Vagina (tissue), 2 donors: ENCODE measurements around the gene QARS1. TPM values are rescaled to one million over a fixed set of nuclear protein-coding genes. Genes with fewer than 3 reads are reported as not detected.
A peak's percentile ranks its signal among the peaks of the same experiment; 100 is the strongest.

Source experiments
- DNase-seq, 2 donors: peaks; one replicate each; pipeline ENCODE4 v3.0.0-alpha.2; 2017; ENCODE audit errors: extremely low spot score in 2 of 2
- H3K27ac ChIP-seq: fragments of 200-600 bp; sonication (generic); one replicate; pipeline ENCODE4 v1.5.1; 2019
- H3K27me3 ChIP-seq: fragments of 200-600 bp; sonication (generic); one replicate; pipeline ENCODE4 v1.5.1; 2019
- H3K36me3 ChIP-seq, 2 donors: fragments of 200-600 bp; sonication (generic); one replicate each; pipeline ENCODE4 v1.5.1; 2017 to 2019
- H3K4me1 ChIP-seq: fragments of 200-600 bp; sonication (generic); one replicate; pipeline ENCODE4 v1.5.1; 2019
- H3K4me3 ChIP-seq, 2 donors: fragments of 200-600 bp; sonication (generic); 1 replicate in 1 of 2; 2 replicates in 1 of 2; pipeline ENCODE4 v1.5.1; 2016 to 2019
- H3K9me3 ChIP-seq: fragments of 200-600 bp; sonication (generic); one replicate; pipeline ENCODE4 v1.5.1; 2019
- POLR2A ChIP-seq, 2 donors: fragments of 450-650 bp; IDR thresholded peaks; one replicate each; pipeline ENCODE4 v1.6.1; 2017; ENCODE audit warnings: antibody characterized with exemption in 2 of 2, mild to moderate bottlenecking in 2 of 2, moderate library complexity in 2 of 2
- POLR2AphosphoS5 ChIP-seq, 2 donors: sonication (generic); formaldehyde crosslinking; IDR thresholded peaks; one replicate each; pipeline ENCODE4 v1.9.0; 2017; ENCODE audit warnings: antibody characterized with exemption in 2 of 2, mild to moderate bottlenecking in 2 of 2, low read depth in 1 of 2; ENCODE audit not compliant: insufficient read depth in 1 of 2
- intact Hi-C: fragments of 100-400 bp; cut with DNase I; formaldehyde crosslinking; loops from one replicate; pipeline ENCODE4 v1.15.1; 2023
- total RNA-seq: library from RNA; depleted of rRNA; stranded (reverse); fragments of >200 nt; gene quantifications from one replicate; pipeline ENCODE4 v1.2.3, GENCODE V29; 2016
- TF ChIP-seq, protein P1 (sequence below), 3 experiments: fragments of 450-650 bp in 2 of 3; fragments of 200-600 bp in 1 of 3; sonication (generic) in 1 of 3; IDR thresholded peaks; one replicate each; pipeline ENCODE4 v1.5.1; 2017 to 2019; ENCODE audit warnings: antibody characterized with exemption in 3 of 3, mild to moderate bottlenecking in 2 of 3, moderate library complexity in 2 of 3

Gene QARS1
- total RNA-seq, 1 donor from 2014 or later = 223 TPM

DNA sequence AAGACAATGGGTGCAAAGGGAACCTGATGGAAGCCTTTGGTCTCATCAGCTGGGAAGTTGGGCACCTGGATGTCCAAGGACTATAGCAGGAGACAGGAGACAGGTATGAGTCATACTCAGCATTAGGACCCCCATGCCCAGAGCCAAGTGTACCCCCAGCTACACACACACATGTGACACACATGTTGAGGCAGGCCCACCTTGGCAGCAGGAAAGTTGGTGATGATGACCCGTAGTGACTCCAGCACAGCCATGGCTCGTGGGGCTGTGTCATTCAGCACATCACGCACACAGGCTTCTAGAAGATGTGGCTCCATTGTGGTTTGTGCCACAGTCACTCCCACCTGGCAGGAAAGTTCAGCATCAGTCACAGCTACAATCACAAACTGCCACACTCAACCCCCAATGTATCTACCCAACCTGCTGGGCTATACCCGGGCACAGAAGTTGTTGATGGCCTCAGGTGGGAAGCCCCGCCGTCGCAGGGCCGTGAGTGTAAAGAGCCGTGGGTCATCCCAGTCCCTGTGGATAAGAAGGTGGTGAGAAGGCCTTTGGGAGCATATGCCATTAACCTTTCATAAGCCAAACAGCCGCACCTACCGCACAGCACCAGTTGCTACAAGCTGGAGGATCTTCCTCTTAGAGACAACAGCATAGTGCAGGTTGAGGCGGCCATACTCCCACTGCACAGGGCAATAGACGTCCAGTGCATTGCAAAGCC, 5.5 kb downstream of the QARS1 start:
- intact Hi-C loops = no loop called here

DNA sequence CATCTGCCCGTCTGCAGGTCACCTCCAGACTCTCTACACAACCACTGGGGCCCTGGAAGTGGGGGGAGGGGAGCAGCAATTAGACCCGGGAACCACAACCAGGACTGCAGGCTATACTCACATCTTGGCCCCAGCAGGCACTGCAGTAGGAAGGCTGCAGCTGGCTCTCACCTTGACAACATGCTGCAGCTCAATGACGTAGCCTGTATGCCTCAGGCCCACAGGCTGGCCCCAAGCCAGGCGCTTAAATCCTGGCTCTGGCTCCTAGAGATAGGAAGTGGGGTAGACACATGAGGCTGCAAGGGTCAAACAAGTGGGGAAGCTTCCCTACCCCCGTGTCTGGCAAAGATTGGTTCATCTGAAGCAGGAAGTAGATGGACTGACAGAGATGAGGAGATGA, 6.1 kb downstream of the QARS1 start:
- Histone ChIP-seq H3K36me3 (peaks cover 0 to 57% of the 10 kb centered on the region in 2 donors), H3K27me3 (no peaks in the 10 kb centered on the region), H3K9me3 (no peaks in the 10 kb centered on the region), H3K27ac (no peak overlapping the region), H3K4me1 (peaks cover 12% of the 10 kb centered on the region), H3K4me3 (no peak overlapping the region)
- no peak for DNase-seq
- no peak for TF ChIP-seq POLR2AphosphoS5 (IDR thresholded peaks at IDR 0.05; ENCODE audit: insufficient read depth in 1 of 2, low read depth in 1 of 2)
- no peak for TF ChIP-seq POLR2A (IDR thresholded peaks at IDR 0.05)
- TF ChIP-seq, protein P1, sequence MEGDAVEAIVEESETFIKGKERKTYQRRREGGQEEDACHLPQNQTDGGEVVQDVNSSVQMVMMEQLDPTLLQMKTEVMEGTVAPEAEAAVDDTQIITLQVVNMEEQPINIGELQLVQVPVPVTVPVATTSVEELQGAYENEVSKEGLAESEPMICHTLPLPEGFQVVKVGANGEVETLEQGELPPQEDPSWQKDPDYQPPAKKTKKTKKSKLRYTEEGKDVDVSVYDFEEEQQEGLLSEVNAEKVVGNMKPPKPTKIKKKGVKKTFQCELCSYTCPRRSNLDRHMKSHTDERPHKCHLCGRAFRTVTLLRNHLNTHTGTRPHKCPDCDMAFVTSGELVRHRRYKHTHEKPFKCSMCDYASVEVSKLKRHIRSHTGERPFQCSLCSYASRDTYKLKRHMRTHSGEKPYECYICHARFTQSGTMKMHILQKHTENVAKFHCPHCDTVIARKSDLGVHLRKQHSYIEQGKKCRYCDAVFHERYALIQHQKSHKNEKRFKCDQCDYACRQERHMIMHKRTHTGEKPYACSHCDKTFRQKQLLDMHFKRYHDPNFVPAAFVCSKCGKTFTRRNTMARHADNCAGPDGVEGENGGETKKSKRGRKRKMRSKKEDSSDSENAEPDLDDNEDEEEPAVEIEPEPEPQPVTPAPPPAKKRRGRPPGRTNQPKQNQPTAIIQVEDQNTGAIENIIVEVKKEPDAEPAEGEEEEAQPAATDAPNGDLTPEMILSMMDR (IDR thresholded peaks at IDR 0.05) = no peak
- intact Hi-C loops = no loop called here

More for the DNA sequence above, 5.5 kb downstream of the QARS1 start:
- Histone ChIP-seq H3K9me3 (no peaks in the 10 kb centered on the region), H3K36me3 (peaks cover 0 to 57% of the 10 kb centered on the region in 2 donors), H3K4me3 (no peak overlapping the region), H3K4me1 (peaks cover 18% of the 10 kb centered on the region), H3K27me3 (no peaks in the 10 kb centered on the region), H3K27ac (no peak overlapping the region)
- DNase-seq = no peak
- no peak for TF ChIP-seq POLR2A (IDR thresholded peaks at IDR 0.05)
- no peak for TF ChIP-seq POLR2AphosphoS5 (IDR thresholded peaks at IDR 0.05; ENCODE audit: insufficient read depth in 1 of 2, low read depth in 1 of 2)
- TF ChIP-seq, protein P1 (IDR thresholded peaks at IDR 0.05) = no peak

DNA sequence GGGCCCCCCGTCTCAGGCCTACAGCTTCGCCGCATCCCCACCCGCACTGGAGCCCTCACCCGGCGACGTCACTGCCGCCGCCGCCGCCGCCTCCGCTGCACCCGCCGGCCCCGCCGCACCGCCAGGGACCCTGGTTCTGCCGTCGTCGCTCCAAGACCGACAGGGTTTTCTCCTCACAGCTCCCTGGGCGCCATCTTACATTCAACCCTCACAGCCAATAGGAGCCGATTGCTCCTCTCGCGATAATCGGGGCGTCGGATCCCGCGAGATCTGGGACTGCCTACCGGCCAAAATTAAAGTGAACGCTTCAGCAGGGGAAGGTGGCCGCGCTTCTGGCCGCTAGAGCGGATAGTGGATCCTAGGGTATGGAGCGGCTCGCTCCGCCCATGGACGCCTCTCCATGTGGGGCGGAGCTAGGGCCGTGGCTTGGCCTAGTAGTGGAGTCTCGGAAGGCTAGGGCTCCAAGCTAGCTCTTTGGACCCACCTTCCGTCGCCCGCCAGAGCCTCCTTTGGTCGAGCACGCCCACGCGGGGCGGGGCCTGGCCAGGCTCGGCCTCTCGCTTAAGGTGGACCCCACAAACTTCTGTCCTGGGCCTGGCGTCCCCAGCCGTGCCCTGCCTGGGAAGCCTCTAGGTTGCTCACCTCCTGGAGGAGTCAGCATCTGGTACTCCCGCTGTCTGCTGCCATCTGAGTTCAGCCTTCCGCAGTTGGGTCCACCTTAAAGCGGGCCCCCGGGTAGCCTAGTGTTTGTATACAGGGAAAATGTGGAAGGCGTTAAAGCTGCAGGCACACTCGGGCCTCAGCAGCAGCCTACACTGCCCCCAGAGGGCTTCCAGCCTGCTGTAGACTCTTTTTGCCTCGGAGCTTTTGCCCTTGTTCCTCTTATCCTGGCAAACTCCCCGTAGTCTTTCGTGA, 10.4 kb downstream of the QARS1 start, which contains the start of gene QRICH1:
Gene QRICH1 (minus strand): TSS at position 219 of the 915 bp plus-strand sequence. CDS start 17,054 bp downstream, outside the sequence.
- no peaks in the 10 kb centered on the region for H3K9me3 ChIP-seq
- intact Hi-C loops = loop anchor here (5.0 kb wide), 1 partner anchor 87 kb away; the partner anchor contains the start of gene WDR6
- H3K27me3 ChIP-seq = no peaks in the 10 kb centered on the region
- peak within 1 kb of the TSS; percentile 80 to 96 for H3K4me3 ChIP-seq
- H3K27ac ChIP-seq = peak within 1 kb of the TSS; percentile 98
- DNase-seq = peak in 1 of 2 donors; percentile 98
- TF ChIP-seq, protein P1 (IDR thresholded peaks at IDR 0.05) = peak in 1 of 3 experiments; percentile 23
- TF ChIP-seq POLR2A (IDR thresholded peaks at IDR 0.05) = peak in 1 of 2 donors; percentile 69
- TF ChIP-seq POLR2AphosphoS5 (IDR thresholded peaks at IDR 0.05; ENCODE audit: insufficient read depth in 1 of 2, low read depth in 1 of 2) = peak; percentile 80 to 91
- peaks cover 0 to 23% of the 10 kb centered on the region in 2 donors for H3K36me3 ChIP-seq
- H3K4me1 ChIP-seq = peaks cover 52% of the 10 kb centered on the region

DNA sequence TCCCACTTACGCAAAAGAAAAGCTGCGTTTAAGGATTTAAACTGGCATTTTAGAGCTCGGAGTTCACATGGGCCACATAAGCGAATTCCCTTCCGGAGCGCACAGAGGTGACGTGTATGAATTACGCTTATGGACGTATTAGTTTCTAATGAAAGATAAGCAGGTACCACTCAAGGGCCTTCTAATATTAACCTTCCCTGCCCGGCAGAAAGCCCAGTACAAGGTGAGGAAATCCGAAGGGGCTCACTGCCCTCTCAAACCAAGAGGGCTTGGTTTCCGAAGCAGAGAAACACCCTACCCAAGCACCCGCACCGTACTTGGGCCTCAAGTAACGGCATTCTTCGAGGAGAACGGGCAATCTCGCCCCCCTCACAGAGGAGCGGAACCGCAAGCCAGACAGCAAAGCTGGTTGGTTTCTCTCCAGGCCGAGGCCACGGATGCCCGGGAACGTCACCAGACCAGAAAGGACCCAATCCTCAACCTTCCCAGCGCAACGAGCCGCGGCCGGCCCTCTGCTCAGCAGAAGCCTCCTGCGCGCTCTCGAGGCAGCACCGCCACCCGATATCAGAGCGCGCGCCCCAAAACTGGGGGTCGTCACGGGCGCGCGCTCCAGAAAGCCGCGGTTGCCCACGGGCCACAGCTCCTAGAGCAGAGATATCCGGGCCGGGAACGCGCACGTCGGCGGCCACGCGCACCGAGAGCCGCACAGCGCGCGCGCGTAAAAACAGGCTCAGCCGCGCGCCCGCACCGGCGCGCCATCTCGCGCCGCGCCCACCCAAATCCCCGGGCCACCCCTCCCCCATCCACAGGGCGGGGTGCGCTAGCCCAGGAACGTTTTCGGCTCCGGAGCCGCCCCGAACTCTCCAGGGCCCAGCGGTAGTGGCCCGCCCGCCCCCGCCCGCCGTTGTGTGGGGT, 11.4 kb downstream of the QARS1 start:
- Histone ChIP-seq H3K27me3 (no peaks in the 10 kb centered on the region), H3K4me3 (peak overlapping the region; percentile 80 to 96), H3K4me1 (peaks cover 62% of the 10 kb centered on the region), H3K27ac (peak overlapping the region; percentile 98), H3K9me3 (no peaks in the 10 kb centered on the region), H3K36me3 (peaks cover 0 to 14% of the 10 kb centered on the region in 2 donors)
- intact Hi-C loops = loop anchor here (5.0 kb wide), 1 partner anchor 86 kb away; the partner anchor contains the start of gene WDR6
- peak in 1 of 2 donors; percentile 85 for DNase-seq
- TF ChIP-seq POLR2A (IDR thresholded peaks at IDR 0.05) = no peak
- TF ChIP-seq POLR2AphosphoS5 (IDR thresholded peaks at IDR 0.05; ENCODE audit: insufficient read depth in 1 of 2, low read depth in 1 of 2) = peak in 1 of 2 donors; percentile 13
- TF ChIP-seq, protein P1 (IDR thresholded peaks at IDR 0.05) = no peak
